RWPE1 (cell line): ENCODE results near the gene NKTR.
"Not testable (repeated sequence)": the region's sequence is repeated elsewhere in the genome, so short reads cannot be mapped to it uniquely, and the experiment has no call there.

Experiments
- CTCF ChIA-PET: fragments of 350-600 bp; sonication (Branson Sonifier 250); formaldehyde crosslinking; extraction: SDS; loops from one replicate; lab custom pipeline; 2021; lab: Yijun Ruan, JAX
- POLR2A ChIA-PET: fragments of 400-600 bp; formaldehyde crosslinking; extraction: SDS; loops from one replicate; lab custom pipeline; 2020; ENCODE audit warnings: antibody characterized with exemption; ENCODE audit not compliant: low non-redundant PET; lab: Yijun Ruan, JAX
- DNase-seq: peaks from one replicate; pipeline ENCODE4 v3.0.0; 2012; ENCODE audit warnings: low spot score
- H3K27ac ChIP-seq: fragments of 450-650 bp; 2 replicates; pipeline ENCODE4 v1.5.1; 2017
- TF ChIP-seq, protein P1 (sequence below): fragments of 450-650 bp; conservative IDR thresholded peaks from 2 replicates; pipeline ENCODE4 v1.5.1; 2017; ENCODE audit warnings: low read depth, mild to moderate bottlenecking

NKTR gene

DNA sequence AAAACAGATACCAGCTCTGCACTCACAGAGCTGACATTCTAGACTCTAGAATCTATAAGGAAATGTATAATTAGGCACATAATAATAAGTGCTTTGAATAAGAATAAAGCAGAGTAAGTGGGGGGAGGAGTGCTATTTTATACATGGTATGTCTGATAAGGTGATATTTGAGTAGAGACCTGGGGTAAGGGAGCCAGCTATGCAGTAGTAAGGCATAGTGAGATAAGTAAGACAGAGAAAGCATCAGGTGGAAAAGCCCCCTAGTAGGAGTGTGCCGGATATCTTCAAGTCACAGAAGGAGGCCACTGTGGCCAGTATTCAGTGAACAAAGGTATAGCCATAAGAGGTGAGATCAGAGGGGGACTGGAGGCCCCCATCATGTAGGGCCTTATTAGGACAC is 6.9 kb upstream of the NKTR start:
- TF ChIP-seq, protein P1, sequence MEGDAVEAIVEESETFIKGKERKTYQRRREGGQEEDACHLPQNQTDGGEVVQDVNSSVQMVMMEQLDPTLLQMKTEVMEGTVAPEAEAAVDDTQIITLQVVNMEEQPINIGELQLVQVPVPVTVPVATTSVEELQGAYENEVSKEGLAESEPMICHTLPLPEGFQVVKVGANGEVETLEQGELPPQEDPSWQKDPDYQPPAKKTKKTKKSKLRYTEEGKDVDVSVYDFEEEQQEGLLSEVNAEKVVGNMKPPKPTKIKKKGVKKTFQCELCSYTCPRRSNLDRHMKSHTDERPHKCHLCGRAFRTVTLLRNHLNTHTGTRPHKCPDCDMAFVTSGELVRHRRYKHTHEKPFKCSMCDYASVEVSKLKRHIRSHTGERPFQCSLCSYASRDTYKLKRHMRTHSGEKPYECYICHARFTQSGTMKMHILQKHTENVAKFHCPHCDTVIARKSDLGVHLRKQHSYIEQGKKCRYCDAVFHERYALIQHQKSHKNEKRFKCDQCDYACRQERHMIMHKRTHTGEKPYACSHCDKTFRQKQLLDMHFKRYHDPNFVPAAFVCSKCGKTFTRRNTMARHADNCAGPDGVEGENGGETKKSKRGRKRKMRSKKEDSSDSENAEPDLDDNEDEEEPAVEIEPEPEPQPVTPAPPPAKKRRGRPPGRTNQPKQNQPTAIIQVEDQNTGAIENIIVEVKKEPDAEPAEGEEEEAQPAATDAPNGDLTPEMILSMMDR: no peak
- H3K27ac ChIP-seq: no peak overlapping the region
- POLR2A ChIA-PET: no interaction called here
- DNase-seq: no peak
- CTCF ChIA-PET: no interaction called here

DNA sequence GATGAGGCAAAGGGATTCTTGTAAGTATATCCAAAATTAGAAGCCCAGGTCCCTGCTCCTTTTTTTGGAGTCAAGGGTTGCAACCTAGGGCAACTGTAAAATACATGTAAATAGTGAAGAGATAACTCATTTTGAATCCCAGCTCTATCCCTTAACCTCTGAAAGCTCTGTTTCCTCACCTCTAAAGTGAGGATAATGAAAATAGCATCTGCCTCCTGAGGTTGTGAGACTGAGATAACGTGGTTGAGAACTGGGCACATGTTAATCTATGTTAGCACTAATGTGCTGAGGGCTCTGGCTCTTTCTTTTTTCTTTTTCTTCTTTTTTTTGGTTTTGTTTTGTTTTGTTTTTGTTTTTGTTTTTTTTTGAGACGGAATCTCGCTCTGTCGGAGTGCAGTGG is 4.8 kb upstream of the NKTR start:
- ChIA-PET CTCF (no interaction called here), POLR2A (no interaction called here)
- no peak for DNase-seq

DNA sequence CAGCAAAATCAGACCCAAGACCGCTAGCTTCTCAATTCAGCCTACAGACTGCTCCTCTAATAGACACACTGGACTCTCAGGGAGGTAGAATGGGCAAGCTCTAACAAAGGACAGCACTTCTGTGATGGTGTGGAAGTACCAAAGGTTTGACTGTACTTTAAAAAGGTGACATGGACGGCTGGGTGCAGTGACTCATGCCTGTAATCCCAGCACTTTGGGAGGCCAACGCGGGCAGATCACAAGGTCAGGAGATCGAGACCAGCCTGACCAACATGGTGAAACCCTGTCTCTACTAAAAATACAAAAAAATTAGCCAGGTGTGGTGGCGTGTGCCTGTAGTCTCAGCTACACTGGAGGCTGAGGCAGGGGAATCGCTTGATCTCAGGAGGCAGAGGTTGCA is 3.4 kb upstream of the NKTR start:
- POLR2A ChIA-PET, DNase-seq: not testable (repeated sequence)
- CTCF ChIA-PET: interaction anchor here (1.1 kb wide), 1 partner anchor 12 kb away, joined by 3 read pairs; no protein-coding TSS in a partner anchor
- H3K27ac ChIP-seq: 0 out of 2 replicates have a peak overlapping the region, but pooled peaks have one; percentile 19

More for the DNA sequence above, 4.8 kb upstream of the NKTR start:
- TF ChIP-seq, protein P1: no peak
- H3K27ac ChIP-seq: no peak overlapping the region

DNA sequence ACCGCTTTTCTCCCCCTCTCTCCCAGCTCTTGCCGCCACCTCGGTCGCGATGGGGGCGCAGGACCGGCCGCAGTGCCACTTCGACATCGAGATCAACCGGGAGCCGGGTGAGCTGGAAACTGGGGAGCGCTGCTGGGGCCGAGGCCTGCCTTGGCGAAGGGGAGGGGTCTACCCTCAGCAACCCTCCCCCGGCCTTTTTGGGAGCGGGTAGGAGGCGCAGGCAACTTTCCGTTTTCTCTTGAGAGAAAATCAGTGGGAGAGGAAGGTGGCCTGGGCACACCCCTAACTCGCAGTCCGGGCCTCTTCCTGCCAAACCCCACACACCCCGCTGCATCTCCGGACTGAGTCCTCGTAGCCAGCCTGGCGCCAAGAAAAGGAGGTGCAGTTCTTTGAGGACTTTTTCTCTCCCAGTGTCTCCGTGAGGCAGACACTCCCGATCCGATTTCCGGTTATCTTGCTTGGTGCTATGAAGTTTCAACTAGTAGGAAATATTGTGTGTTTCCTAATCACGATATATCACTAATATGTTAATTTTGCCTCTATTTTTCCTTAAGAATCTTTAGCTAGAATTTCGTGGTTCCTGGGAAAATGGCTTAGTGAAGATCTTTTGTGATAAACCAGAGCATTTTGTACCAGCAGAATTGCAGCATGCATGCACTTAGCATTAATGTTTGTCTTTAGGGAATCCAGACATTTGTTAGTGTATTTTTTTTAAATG is 631 bp downstream of the NKTR start:
- peak; percentile 53 for DNase-seq
- ChIA-PET CTCF (no interaction called here), POLR2A (interaction anchor here (0.9 to 1.5 kb wide), 2 partner anchors 10 to 20 kb away, joined by 5 to 6 read pairs; partner anchors contain the start of gene SS18L2)
- H3K27ac ChIP-seq: peak overlapping the region; percentile 98
- TF ChIP-seq, protein P1: no peak

DNA sequence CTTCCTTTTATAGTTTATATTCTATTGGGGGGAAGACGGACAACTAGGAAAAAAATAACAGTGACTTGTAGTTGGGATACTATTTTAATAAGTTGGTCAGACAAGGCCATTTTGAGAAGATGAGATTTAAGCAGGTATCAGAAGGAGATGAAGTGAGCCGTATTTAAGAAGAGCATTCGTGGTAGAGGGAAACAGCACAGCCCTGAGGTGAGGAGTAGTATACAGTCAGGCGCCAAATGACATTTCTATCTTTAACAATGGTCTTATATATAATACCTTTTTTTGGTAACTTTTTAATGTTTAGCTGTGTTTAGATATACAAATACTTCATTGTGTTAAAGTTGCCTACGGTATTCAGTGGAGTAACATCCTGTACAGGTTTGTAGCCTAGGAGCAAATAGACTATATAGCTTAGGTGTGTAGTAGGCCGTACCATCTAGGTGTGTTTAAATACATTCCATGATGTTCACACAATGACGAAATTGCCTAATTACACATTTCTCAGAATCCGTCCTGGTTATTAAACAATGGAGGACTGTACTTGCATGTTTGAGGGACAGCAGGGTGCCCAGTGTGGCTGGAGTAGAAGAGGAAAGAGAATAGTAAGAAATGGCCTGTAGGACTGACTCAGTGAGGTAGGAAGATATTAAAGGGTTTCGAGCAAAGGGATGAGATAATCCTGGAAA is 1.6 kb downstream of the NKTR start:
- DNase-seq: no peak
- POLR2A ChIA-PET: interaction anchor here (0.6 kb wide), 1 partner anchor 11 kb away, joined by 3 read pairs; the partner anchor contains the start of gene SS18L2
- no peak overlapping the region for H3K27ac ChIP-seq
- TF ChIP-seq, protein P1: no peak; the same call in 1 of the 2 replicates
- CTCF ChIA-PET: no interaction called here

DNA sequence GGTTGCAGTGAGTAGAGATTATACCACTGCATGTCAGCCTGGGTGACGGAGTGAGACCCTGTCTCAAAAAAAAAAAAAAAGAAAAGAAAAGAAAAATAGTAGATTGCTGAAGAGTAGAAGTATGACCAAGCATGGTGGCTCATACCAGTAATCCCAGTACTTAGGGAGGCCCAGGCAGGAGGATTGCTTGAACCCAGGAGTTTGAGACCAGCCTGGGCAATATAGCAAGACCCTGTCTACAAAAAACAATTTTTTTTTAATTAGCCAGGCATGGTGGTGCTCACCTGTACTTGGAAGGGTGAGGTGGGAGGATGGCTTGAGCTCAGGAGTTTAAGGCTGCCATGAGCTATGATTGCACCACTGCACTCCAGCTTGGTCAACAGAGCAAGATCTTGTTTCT is 2.5 kb downstream of the NKTR start:
- ChIA-PET POLR2A (interaction anchor here (0.5 kb wide), 1 partner anchor 45 kb away, joined by 3 read pairs; no protein-coding TSS in a partner anchor), CTCF (interaction anchor here (0.6 kb wide), 1 partner anchor 111 kb away, joined by 4 read pairs; no protein-coding TSS in a partner anchor)
- TF ChIP-seq, protein P1: no peak
- DNase-seq: no peak
- no peak overlapping the region for H3K27ac ChIP-seq
